GM06990 (cell line): ENCODE data around the gene ESR1.

Source experiments
- DNase-seq: peaks from one replicate; pipeline ENCODE4 v3.0.0-alpha.2; 2011; ENCODE audit not compliant: insufficient read length; ENCODE audit errors: extremely low read depth
- H3K27me3 ChIP-seq: replicated peaks from 2 replicates; pipeline ENCODE4 v1.6.0; 2011; ENCODE audit warnings: low read length; ENCODE audit not compliant: control insufficient read depth, insufficient read depth
- H3K36me3 ChIP-seq: 2 replicates; pipeline ENCODE4 v1.5.1; 2011; ENCODE audit warnings: low read length; ENCODE audit not compliant: control insufficient read depth, insufficient read depth
- H3K4me3 ChIP-seq: replicated peaks from 2 replicates; pipeline ENCODE4 v1.5.1; 2011; ENCODE audit warnings: low read depth, mild to moderate bottlenecking, control low read depth, low read length
- TF ChIP-seq, protein P1 (sequence below): IDR thresholded peaks from 2 replicates; pipeline ENCODE4 v1.5.1; 2011; ENCODE audit warnings: low read length, control low read depth, mild to moderate bottlenecking, inconsistent platforms; ENCODE audit not compliant: insufficient read depth, poor library complexity, severe bottlenecking

The ESR1 gene

DNA sequence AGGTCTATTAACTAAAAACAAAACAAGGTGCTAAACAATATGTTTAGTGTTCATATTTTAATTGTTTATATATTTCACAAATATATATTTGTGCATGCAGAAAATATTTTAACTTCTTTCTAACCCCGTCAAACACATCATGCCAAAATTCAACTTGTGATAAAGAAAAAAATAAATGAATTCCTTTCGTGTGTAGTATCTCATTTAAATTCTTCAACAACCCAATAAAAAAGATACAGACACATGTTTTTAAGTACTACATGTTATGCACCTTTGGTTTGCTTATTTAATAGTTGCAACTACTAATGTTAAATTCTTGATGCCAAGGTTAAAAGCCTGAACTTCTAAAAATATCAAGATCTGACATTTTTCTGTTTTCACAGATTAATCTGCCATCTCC lies 252.4 kb downstream of the ESR1 start:
- no peaks in the 10 kb centered on the region for H3K36me3 ChIP-seq
- no peak for DNase-seq
- no peak overlapping the region for H3K4me3 ChIP-seq
- TF ChIP-seq, protein P1, sequence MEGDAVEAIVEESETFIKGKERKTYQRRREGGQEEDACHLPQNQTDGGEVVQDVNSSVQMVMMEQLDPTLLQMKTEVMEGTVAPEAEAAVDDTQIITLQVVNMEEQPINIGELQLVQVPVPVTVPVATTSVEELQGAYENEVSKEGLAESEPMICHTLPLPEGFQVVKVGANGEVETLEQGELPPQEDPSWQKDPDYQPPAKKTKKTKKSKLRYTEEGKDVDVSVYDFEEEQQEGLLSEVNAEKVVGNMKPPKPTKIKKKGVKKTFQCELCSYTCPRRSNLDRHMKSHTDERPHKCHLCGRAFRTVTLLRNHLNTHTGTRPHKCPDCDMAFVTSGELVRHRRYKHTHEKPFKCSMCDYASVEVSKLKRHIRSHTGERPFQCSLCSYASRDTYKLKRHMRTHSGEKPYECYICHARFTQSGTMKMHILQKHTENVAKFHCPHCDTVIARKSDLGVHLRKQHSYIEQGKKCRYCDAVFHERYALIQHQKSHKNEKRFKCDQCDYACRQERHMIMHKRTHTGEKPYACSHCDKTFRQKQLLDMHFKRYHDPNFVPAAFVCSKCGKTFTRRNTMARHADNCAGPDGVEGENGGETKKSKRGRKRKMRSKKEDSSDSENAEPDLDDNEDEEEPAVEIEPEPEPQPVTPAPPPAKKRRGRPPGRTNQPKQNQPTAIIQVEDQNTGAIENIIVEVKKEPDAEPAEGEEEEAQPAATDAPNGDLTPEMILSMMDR: no peak
- H3K27me3 ChIP-seq: no peaks in the 10 kb centered on the region; the same call in 1 of the 2 replicates

DNA sequence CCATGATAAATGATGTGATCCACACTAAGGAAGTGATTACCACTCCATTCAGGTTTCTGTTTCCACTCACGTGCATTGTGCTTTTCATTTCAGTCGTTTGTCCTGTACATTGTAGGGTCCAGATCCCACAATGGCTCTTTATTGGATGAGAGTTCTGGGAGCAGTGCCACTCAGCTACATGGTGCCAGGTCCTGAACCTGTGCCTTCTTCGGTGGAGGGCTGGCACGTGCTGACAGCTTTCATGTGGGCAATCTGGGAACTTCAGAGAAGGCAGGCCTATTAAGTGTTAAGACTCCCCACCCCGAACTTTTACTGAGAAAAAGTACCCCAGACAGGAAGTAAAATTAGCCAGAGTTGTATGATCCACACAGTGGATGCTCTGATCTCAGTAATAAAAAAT lies 255.0 kb downstream of the ESR1 start:
- no peak overlapping the region for H3K4me3 ChIP-seq

GRCh38 chr6:152063170-152063921 lies 255.9 kb downstream of the ESR1 start:
- Histone ChIP-seq H3K27me3 (no peaks in the 10 kb centered on the region), H3K36me3 (no peaks in the 10 kb centered on the region), H3K4me3 (no peak overlapping the region)
- no peak for DNase-seq
- TF ChIP-seq, protein P1: no peak

More for the DNA sequence above, 255.0 kb downstream of the ESR1 start:
- Histone ChIP-seq H3K36me3 (no peaks in the 10 kb centered on the region), H3K27me3 (no peaks in the 10 kb centered on the region)
- no peak for DNase-seq
- TF ChIP-seq, protein P1: no peak

DNA sequence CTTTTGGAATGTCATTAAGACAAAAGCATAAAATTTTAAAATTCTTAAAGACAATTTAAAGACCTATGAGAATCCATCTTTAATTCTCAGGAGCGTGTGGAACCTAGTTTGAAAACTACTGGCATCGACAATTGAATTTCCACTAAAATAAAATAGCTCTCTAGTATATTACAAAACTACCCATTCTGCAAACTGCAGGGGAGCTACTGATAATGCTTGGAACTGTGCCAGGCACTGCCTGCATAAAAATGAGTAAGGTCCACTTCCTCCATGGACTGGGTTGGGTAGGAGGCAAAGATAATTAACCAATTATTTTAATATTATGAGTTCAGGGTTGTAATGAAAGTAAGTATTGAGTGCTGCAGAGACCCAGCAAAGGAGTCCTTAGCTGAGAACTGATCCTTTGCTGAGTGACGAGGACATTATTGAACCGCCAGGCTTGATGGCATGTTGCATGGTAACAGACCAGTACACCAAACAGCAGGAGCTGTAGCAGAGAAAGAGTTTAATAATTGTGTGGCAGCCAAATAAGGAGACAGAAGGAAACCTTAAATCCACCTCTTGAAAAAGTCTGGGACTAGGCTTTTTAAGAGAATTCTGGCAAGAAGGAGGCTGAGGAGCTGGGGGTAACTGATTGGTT lies 261.3 kb downstream of the ESR1 start:
- no peak for DNase-seq
- Histone ChIP-seq H3K4me3 (no peak overlapping the region), H3K27me3 (no peaks in the 10 kb centered on the region), H3K36me3 (no peaks in the 10 kb centered on the region)
- TF ChIP-seq, protein P1: no peak

- Histone ChIP-seq H3K36me3 (no peaks in the 10 kb centered on the region), H3K27me3 (no peaks in the 10 kb centered on the region), H3K4me3 (no peak overlapping the region)
- no peak for DNase-seq
- TF ChIP-seq, protein P1: no peak
Measured at GRCh38 chr6:152070556-152070955, 263.1 kb downstream of the ESR1 start.
